OCI-LY1 (cell line): ENCODE data around the gene HBD.

ENCODE experiments used
- H2AFZ ChIP-seq: fragments of 200-600 bp; sonication (generic), shearing (Covaris generic); 2 replicates; pipeline ENCODE4 v1.6.0; 2014; ENCODE audit warnings: antibody characterized with exemption, mild to moderate bottlenecking, low read length
- H3F3A ChIP-seq: fragments of 200-600 bp; sonication (generic), shearing (Covaris generic); 2 replicates; pipeline ENCODE4 v1.6.0; 2014; ENCODE audit warnings: mild to moderate bottlenecking, antibody characterized with exemption, low read length, moderate library complexity; ENCODE audit not compliant: insufficient read depth
- H3K27ac ChIP-seq: fragments of 200-600 bp; sonication (generic); 2 replicates; pipeline ENCODE4 v1.5.1; 2014; ENCODE audit warnings: low read length, mixed run types, mild to moderate bottlenecking, low read depth; ENCODE audit not compliant: poor library complexity, severe bottlenecking
- H3K27me3 ChIP-seq: fragments of 200-600 bp; sonication (generic); 2 replicates; pipeline ENCODE4 v1.6.0; 2014; ENCODE audit warnings: antibody characterized with exemption, mild to moderate bottlenecking, low read length, moderate library complexity; ENCODE audit not compliant: insufficient read depth
- H3K36me3 ChIP-seq: fragments of 200-600 bp; sonication (generic); 2 replicates; pipeline ENCODE4 v1.6.1; 2014; ENCODE audit warnings: mild to moderate bottlenecking, antibody characterized with exemption, low read length, moderate library complexity, mixed read lengths; ENCODE audit not compliant: insufficient read depth
- H3K4me1 ChIP-seq: fragments of 200-600 bp; sonication (generic); 2 replicates; pipeline ENCODE4 v1.5.1; 2014; ENCODE audit warnings: mild to moderate bottlenecking, low read length, moderate library complexity; ENCODE audit not compliant: insufficient read depth, severe bottlenecking
- H3K4me2 ChIP-seq: fragments of 200-600 bp; sonication (generic), shearing (Covaris generic); 2 replicates; pipeline ENCODE4 v1.6.1; 2014; ENCODE audit warnings: low read length
- H3K4me3 ChIP-seq: fragments of 200-600 bp; sonication (generic); 2 replicates; pipeline ENCODE4 v1.5.1; 2014; ENCODE audit warnings: low read length, low read depth, mild to moderate bottlenecking, mixed read lengths; ENCODE audit not compliant: poor library complexity, severe bottlenecking
- H3K79me2 ChIP-seq: fragments of 200-600 bp; shearing (Covaris generic); 2 replicates; pipeline ENCODE4 v1.6.1; 2016; ENCODE audit warnings: mixed run types, low read length, mixed read lengths; ENCODE audit not compliant: insufficient read depth
- H3K9ac ChIP-seq: fragments of 200-600 bp; sonication (generic), shearing (Covaris generic); 2 replicates; pipeline ENCODE4 v1.6.1; 2014; ENCODE audit warnings: mild to moderate bottlenecking, low read length, mixed read lengths
- H3K9me2 ChIP-seq: fragments of 200-600 bp; sonication (generic), shearing (Covaris generic); 2 replicates; pipeline ENCODE4 v1.6.1; 2014; ENCODE audit warnings: low read depth, mild to moderate bottlenecking, low read length, mixed read lengths
- H3K9me3 ChIP-seq: fragments of 200-600 bp; shearing (Covaris generic); 2 replicates; pipeline ENCODE4 v1.6.1; 2014; ENCODE audit warnings: low read length, mixed read lengths
- H4K20me1 ChIP-seq: fragments of 200-600 bp; sonication (generic), shearing (Covaris generic); 2 replicates; pipeline ENCODE4 v1.6.0; 2016; ENCODE audit warnings: mild to moderate bottlenecking, low read length; ENCODE audit not compliant: insufficient read depth
- EZH2 ChIP-seq: fragments of 200-600 bp; sonication (generic), shearing (Covaris generic); IDR thresholded peaks from 2 replicates; pipeline ENCODE4 v1.8.0; 2017; ENCODE audit warnings: borderline replicate concordance, mixed run types, mild to moderate bottlenecking, antibody characterized with exemption, low read length, moderate library complexity, mixed read lengths
- TF ChIP-seq, protein P1 (sequence below): fragments of 200-600 bp; sonication (generic), shearing (Covaris generic); IDR thresholded peaks from 2 replicates; pipeline ENCODE4 v1.5.1; 2017; ENCODE audit warnings: mild to moderate bottlenecking, antibody characterized with exemption, low read length, moderate library complexity, mixed read lengths

The HBD gene

DNA sequence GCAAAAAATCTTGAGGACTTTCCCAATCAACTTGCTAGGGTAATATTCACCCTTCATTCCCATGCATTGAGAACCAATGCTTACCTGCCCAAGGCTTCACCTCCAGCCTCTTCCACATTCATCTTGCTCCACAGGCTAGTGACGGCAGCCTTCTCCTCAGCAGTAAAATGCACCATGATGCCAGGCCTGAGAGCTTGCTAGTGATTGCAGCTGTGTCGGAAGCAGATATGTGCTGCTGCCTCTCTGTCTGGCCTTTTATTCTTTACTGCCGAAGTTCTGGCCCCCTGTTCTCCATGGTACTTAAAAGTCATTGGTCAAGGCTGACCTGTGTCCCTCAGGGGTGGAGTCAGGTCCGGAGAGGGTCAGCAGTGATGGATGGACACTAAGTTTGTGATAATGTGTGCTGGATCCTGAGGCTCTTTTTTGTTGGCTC is 35.4 kb upstream of the HBD start, which contains the start of gene HBE1:
TSS of gene HBE1 (minus strand) at position 231 of the 433 bp plus-strand sequence. CDS start at position 176, 55 bp downstream.
- Histone ChIP-seq H3K9me3 (no peaks in the 10 kb centered on the region), H3K36me3 (no peaks in the 10 kb centered on the region), H3K27ac (no peak within 1 kb of the TSS), H3K27me3 (no peaks in the 10 kb centered on the region), H3K4me2 (no peak within 1 kb of the TSS), H3K4me1 (no peaks in the 10 kb centered on the region), H4K20me1 (no peaks in the 10 kb centered on the region), H3K4me3 (no peak within 1 kb of the TSS), H3K9ac (no peak within 1 kb of the TSS), H3K79me2 (no peaks in the 10 kb centered on the region), H3K9me2 (no peaks in the 10 kb centered on the region), H3F3A (no peaks in the 10 kb centered on the region), H2AFZ (no peak within 1 kb of the TSS)
- no peak for TF ChIP-seq EZH2
- TF ChIP-seq, protein P1, sequence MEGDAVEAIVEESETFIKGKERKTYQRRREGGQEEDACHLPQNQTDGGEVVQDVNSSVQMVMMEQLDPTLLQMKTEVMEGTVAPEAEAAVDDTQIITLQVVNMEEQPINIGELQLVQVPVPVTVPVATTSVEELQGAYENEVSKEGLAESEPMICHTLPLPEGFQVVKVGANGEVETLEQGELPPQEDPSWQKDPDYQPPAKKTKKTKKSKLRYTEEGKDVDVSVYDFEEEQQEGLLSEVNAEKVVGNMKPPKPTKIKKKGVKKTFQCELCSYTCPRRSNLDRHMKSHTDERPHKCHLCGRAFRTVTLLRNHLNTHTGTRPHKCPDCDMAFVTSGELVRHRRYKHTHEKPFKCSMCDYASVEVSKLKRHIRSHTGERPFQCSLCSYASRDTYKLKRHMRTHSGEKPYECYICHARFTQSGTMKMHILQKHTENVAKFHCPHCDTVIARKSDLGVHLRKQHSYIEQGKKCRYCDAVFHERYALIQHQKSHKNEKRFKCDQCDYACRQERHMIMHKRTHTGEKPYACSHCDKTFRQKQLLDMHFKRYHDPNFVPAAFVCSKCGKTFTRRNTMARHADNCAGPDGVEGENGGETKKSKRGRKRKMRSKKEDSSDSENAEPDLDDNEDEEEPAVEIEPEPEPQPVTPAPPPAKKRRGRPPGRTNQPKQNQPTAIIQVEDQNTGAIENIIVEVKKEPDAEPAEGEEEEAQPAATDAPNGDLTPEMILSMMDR, result no peak

DNA sequence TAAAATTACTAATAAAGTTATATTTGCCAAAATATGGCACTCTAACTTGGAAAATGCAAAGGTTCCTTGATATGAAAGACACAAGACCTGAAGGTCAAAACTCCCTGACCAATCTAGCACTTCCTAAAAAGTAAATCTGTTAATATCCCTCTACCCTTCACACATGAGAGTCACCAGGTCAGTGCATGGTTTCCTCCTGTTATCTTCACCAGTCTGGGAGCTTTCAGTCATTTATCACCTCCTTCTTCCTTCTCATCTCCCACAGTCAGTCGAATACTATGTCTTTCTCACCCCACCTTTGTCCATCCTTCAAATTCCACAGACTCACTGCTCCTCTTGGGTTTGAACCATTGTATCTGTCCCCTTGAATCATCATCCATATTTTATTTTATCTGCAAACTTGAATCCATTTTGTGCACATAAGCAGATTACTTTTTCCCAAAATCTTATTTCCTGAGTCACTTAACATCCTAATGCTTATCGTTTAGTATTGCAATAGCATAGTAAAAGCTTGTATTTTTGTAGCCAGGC is 32.8 kb upstream of the HBD start:
- TF ChIP-seq EZH2, result no peak
- TF ChIP-seq, protein P1, result no peak
- H3K4me3 ChIP-seq, result no peak overlapping the region

DNA sequence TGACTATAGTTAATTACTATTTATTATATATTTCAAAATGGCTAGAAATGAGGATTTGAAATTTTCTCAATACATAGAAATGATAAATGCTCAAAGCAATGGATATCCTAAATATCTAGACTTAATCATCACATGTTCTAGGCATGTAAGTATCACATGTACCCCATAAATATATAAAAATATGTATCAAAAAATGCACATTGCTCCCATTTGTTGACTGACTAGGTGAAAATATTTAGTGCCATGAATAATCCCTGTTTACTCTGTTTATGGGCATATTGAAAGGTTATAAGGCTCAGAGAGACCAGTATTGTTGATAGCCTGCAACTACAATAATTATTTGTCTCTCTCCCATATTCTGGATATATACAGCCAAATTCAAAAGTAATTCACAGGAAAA is 32.3 kb upstream of the HBD start:
- Histone ChIP-seq H3K9me3 (no peaks in the 10 kb centered on the region), H3F3A (no peaks in the 10 kb centered on the region), H2AFZ (no peak overlapping the region), H3K9me2 (no peaks in the 10 kb centered on the region), H3K4me2 (no peak overlapping the region), H3K4me3 (no peak overlapping the region), H3K4me1 (no peaks in the 10 kb centered on the region), H3K36me3 (no peaks in the 10 kb centered on the region), H3K27me3 (no peaks in the 10 kb centered on the region), H3K79me2 (no peaks in the 10 kb centered on the region), H3K27ac (no peak overlapping the region), H3K9ac (no peak overlapping the region), H4K20me1 (no peaks in the 10 kb centered on the region)
- TF ChIP-seq EZH2, result no peak
- TF ChIP-seq, protein P1, result no peak

More for the DNA sequence above, 32.8 kb upstream of the HBD start:
- Histone ChIP-seq H3K9ac (no peak overlapping the region), H4K20me1 (no peaks in the 10 kb centered on the region), H3K79me2 (no peaks in the 10 kb centered on the region), H3K9me2 (no peaks in the 10 kb centered on the region), H3K9me3 (no peaks in the 10 kb centered on the region), H3K4me2 (no peak overlapping the region), H3K4me1 (no peaks in the 10 kb centered on the region), H3F3A (no peaks in the 10 kb centered on the region), H2AFZ (no peak overlapping the region), H3K36me3 (no peaks in the 10 kb centered on the region), H3K27ac (no peak overlapping the region), H3K27me3 (no peaks in the 10 kb centered on the region)
